ENCODE data around the gene GALR3. TPM values are rescaled to one million over a fixed set of nuclear protein-coding genes. Genes with fewer than 3 reads are reported as not detected.
A peak's percentile ranks its signal among the peaks of the same experiment; 100 is the strongest.

The GALR3 gene
- total and polyA plus RNA-seq, 9 donors = not detected

GRCh38 chr22:37862570-37863325 lies 39.6 kb downstream of the GALR3 start:
- DNase-seq = no peak
- intact Hi-C loops (cut with DNase I) = loop anchor here (2.0 to 5.0 kb wide), 3 partner anchors 40 to 45 kb away; partner anchors contain the start of gene GALR3 (in 1 of the 4)
- Histone ChIP-seq H3K4me3 (no peak overlapping the region), H3K27ac (peak overlapping the region in 1 of 2 donors; percentile 23), H3K4me1 (ENCODE audit: insufficient read depth) (peaks cover 3% of the 10 kb centered on the region), H3K9me3 (no peaks in the 10 kb centered on the region), H3K36me3 (peaks cover 2% of the 10 kb centered on the region), H3K27me3 (no peaks in the 10 kb centered on the region)
- 20 to 43% (median 27%) methylated on average over 7 of the region's 7 CpGs for WGBS, 3 donors
- no peak for TF ChIP-seq CTCF (IDR thresholded peaks at IDR 0.05)
- TF ChIP-seq POLR2A (IDR thresholded peaks at IDR 0.05) = no peak
- TF ChIP-seq EP300 (IDR thresholded peaks at IDR 0.05) = no peak

- Histone ChIP-seq H3K4me1 (ENCODE audit: insufficient read depth) (peaks cover 3% of the 10 kb centered on the region), H3K27ac (no peak overlapping the region), H3K9me3 (no peaks in the 10 kb centered on the region), H3K36me3 (no peaks in the 10 kb centered on the region), H3K4me3 (no peak overlapping the region), H3K27me3 (no peaks in the 10 kb centered on the region)
- TF ChIP-seq EP300 (IDR thresholded peaks at IDR 0.05) = no peak
- no peak for DNase-seq
- intact Hi-C loops (cut with DNase I) = no loop called here
- WGBS, 3 donors = 75 to 80% (median 76%) methylated on average over 6 of the region's 6 CpGs
Measured at GRCh38 chr22:37865510-37865909, 42.3 kb downstream of the GALR3 start.

GRCh38 chr22:37870273-37870672 lies 47.1 kb downstream of the GALR3 start:
- no peaks in the 10 kb centered on the region for H3K36me3 ChIP-seq

More at GRCh38 chr22:37870273-37870672, 47.1 kb downstream of the GALR3 start:
- Histone ChIP-seq H3K27me3 (no peaks in the 10 kb centered on the region), H3K27ac (no peak overlapping the region), H3K4me3 (no peak overlapping the region), H3K4me1 (ENCODE audit: insufficient read depth) (no peaks in the 10 kb centered on the region), H3K9me3 (no peaks in the 10 kb centered on the region)
- intact Hi-C loops (cut with DNase I) = no loop called here
- no peak for DNase-seq
- TF ChIP-seq CTCF (IDR thresholded peaks at IDR 0.05) (no peak), POLR2A (IDR thresholded peaks at IDR 0.05) (no peak), EP300 (IDR thresholded peaks at IDR 0.05) (no peak)
- 38 to 58% (median 39%) methylated on average over 7 of the region's 7 CpGs for whole genome bisulfite sequencing, 3 donors

MicroRNAs within 50 kb of the gene (microRNA counts, 767-probe panel; counts per million panel counts)
- microRNA hsa-miR-658 (530 counts per million, percentile 78 among the panel's probes with 10 or more counts), microRNA hsa-miR-659-3p (530 counts per million, percentile 78 among the panel's probes with 10 or more counts)

Small RNA genes lying within 50 kb of the gene (microRNA-seq; reads per million reads assigned to microRNA genes)
- gene MIR659 = 0.16 to 0.71 (median 0.38) reads per million in 3 donors

Small RNA genes lying within 50 kb of the gene (small RNA-seq; reads per million reads assigned to genes)
- gene MIR659 = 0.30 reads per million

Other genes with a start within 250 kb of the GALR3 start
- gene LGALS2, start 243.3 kb upstream of the GALR3 start, total RNA-seq = 1 to 10 TPM in 2 of 7 donors, not detected in 5; 1.7 to 2.6 TPM
- gene LGALS2, start 243.3 kb upstream of the GALR3 start, polyA plus RNA-seq = 1 to 10 TPM in 1 of 2 donors, under 1 TPM in 1; 0.35 to 2.6 TPM
- 10 to 100 TPM; 36.8 to 64.7 (median 49.6) TPM for gene GGA1, start 214.5 kb upstream of the GALR3 start, total RNA-seq
- 10 to 100 TPM; 24.1 to 41.9 TPM for gene GGA1, start 214.5 kb upstream of the GALR3 start, polyA plus RNA-seq
- 10 to 100 TPM in 4 of 7 donors, 1 to 10 TPM in 3; 2.0 to 13.3 (median 10.9) TPM for gene SH3BP1, start 183.7 kb upstream of the GALR3 start, total RNA-seq
- 1 to 10 TPM; 4.5 to 5.5 TPM for gene SH3BP1, start 183.7 kb upstream of the GALR3 start, polyA plus RNA-seq
- gene PDXP, start 164.7 kb upstream of the GALR3 start, total RNA-seq = 10 to 100 TPM in 6 of 7 donors, 1 to 10 TPM in 1; 9.1 to 15.9 (median 12.7) TPM
- 10 to 100 TPM in 1 of 2 donors, 1 to 10 TPM in 1; 8.1 to 13.3 TPM for gene PDXP, start 164.7 kb upstream of the GALR3 start, polyA plus RNA-seq
- gene LGALS1, start 147.7 kb upstream of the GALR3 start, total RNA-seq = 1,000 to 10,000 TPM in 5 of 7 donors, 100 to 1,000 TPM in 2; 819 to 1,819 (median 1,125) TPM
- gene LGALS1, start 147.7 kb upstream of the GALR3 start, polyA plus RNA-seq = 1,000 to 10,000 TPM in 1 of 2 donors, 100 to 1,000 TPM in 1; 331 to 1,399 TPM
- 10 to 100 TPM; 11.9 to 36.0 (median 20.3) TPM for gene NOL12, start 137.0 kb upstream of the GALR3 start, total RNA-seq
- gene NOL12, start 137.0 kb upstream of the GALR3 start, polyA plus RNA-seq = 10 to 100 TPM in 1 of 2 donors, 1 to 10 TPM in 1; 7.6 to 19.3 TPM
- gene TRIOBP, start 126.3 kb upstream of the GALR3 start, total RNA-seq = 100 to 1,000 TPM in 2 of 7 donors, 10 to 100 TPM in 5; 54.6 to 175 (median 88.7) TPM
- gene TRIOBP, start 126.3 kb upstream of the GALR3 start, polyA plus RNA-seq = 10 to 100 TPM; 19.5 to 69.5 TPM
- 10 to 100 TPM in 3 of 7 donors, 1 to 10 TPM in 4; 2.3 to 17.7 (median 9.9) TPM for gene GCAT, start 15.4 kb upstream of the GALR3 start, total RNA-seq
- 10 to 100 TPM in 1 of 2 donors, 1 to 10 TPM in 1; 2.6 to 10.6 TPM for gene GCAT, start 15.4 kb upstream of the GALR3 start, polyA plus RNA-seq
- gene ANKRD54, start 21.0 kb downstream of the GALR3 start, total RNA-seq = 10 to 100 TPM; 28.5 to 48.6 (median 36.2) TPM
- gene ANKRD54, start 21.0 kb downstream of the GALR3 start, polyA plus RNA-seq = 10 to 100 TPM; 14.4 to 24.4 TPM
- gene EIF3L, start 26.0 kb downstream of the GALR3 start, total RNA-seq = 1,000 to 10,000 TPM in 2 of 7 donors, 100 to 1,000 TPM in 5; 534 to 1,344 (median 896) TPM
- gene EIF3L, start 26.0 kb downstream of the GALR3 start, polyA plus RNA-seq = 1,000 to 10,000 TPM in 1 of 2 donors, 100 to 1,000 TPM in 1; 725 to 1,289 TPM
- gene MICALL1, start 82.9 kb downstream of the GALR3 start, total RNA-seq = 10 to 100 TPM in 6 of 7 donors, 1 to 10 TPM in 1; 6.2 to 30.0 (median 23.3) TPM
- gene MICALL1, start 82.9 kb downstream of the GALR3 start, polyA plus RNA-seq = 1 to 10 TPM; 7.9 to 9.0 TPM
- 1 to 10 TPM in 3 of 7 donors, under 1 TPM in 4; 0.28 to 2.6 (median 0.77) TPM for gene C22orf23, start 130.2 kb downstream of the GALR3 start, total RNA-seq
- gene C22orf23, start 130.2 kb downstream of the GALR3 start, polyA plus RNA-seq = under 1 TPM; 0.41 to 0.87 TPM
- 10 to 100 TPM; 54.8 to 87.9 (median 65.2) TPM for gene POLR2F, start 130.3 kb downstream of the GALR3 start, total RNA-seq
- gene POLR2F, start 130.3 kb downstream of the GALR3 start, polyA plus RNA-seq = 100 to 1,000 TPM in 1 of 2 donors, 10 to 100 TPM in 1; 40.3 to 101 TPM
- gene SOX10, start 161.2 kb downstream of the GALR3 start, total RNA-seq = 1 to 10 TPM in 3 of 7 donors, under 1 TPM in 2, not detected in 2; 0.11 to 3.2 (median 1.3) TPM
- gene SOX10, start 161.2 kb downstream of the GALR3 start, polyA plus RNA-seq = 1 to 10 TPM in 1 of 2 donors, under 1 TPM in 1; 0.61 to 1.9 TPM
- gene PICK1, start 234.0 kb downstream of the GALR3 start, total RNA-seq = 10 to 100 TPM; 26.0 to 47.7 (median 35.1) TPM
- 10 to 100 TPM; 18.0 to 33.3 TPM for gene PICK1, start 234.0 kb downstream of the GALR3 start, polyA plus RNA-seq